KG1 (cell line): ENCODE results near the gene GTF2A1.
"Not testable (repeated sequence)": the region's sequence is repeated elsewhere in the genome, so short reads cannot be mapped to it uniquely, and the experiment has no call there.

Source experiments
- DNase-seq: peaks from one replicate; lab custom pipeline; 2025; lab: John Stamatoyannopoulos, UW

Gene GTF2A1

DNA sequence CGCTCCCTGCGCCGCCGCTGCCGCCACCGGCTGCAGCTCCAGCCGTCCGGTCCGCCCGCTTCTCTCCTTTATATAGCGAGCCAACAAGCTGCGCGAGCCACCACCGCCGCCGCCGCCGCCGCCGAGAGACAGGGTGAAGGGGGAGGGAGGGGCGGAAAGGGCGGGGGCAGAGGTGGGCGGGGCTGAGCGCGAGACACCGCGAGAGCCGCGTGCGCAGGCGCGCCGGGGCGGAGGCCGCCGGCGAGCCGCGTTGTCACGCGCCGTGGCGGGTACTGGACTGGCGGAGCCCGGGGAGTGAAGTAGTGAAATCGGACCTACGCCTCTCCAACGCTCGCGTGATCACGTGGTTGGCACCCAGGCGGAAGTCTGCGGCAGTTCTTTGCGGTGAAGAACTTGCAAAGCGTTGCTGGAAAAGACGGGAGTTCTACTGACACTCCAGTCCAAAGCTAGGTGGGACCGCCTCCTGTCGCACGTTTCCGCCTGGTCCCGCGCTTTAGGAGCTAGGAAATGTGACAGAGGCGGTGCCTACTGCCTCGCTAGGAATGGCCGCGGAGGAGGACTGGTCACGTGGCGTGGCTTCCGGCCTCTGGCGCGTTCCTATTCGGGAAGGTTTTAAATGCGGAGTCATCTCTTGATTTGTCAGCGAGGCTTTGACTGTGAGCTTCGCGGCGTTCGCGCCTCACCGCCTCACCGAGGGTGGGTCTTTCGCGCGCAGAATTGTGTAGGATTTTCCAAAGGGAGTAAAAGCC lies at the start of gene GTF2A1:
Gene GTF2A1, minus strand, starts transcription at position 130 of the 749 bp plus-strand sequence. CDS start 441 bp downstream, outside the sequence.
- peak; percentile 97 for DNase-seq

DNA sequence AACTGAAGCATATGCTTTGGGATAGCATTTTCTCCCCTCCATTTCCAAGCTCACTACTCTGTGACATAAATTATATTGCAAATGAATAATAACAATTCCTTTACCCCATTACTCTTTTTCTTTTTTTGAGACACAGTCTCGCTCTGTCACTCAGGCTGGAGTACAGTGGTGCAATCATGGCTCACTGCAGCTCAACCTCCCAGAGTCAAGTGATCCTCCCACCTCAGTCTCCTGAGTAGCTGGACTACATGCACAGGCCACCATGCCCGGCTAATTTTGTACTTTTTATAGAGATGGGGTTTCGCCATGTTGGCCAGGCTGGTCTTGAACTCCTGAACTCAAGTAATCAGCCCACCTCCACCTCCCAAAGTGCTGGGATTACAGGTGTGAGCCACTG lies 49.2 kb upstream of the GTF2A1 start:
- no peak for DNase-seq

DNA sequence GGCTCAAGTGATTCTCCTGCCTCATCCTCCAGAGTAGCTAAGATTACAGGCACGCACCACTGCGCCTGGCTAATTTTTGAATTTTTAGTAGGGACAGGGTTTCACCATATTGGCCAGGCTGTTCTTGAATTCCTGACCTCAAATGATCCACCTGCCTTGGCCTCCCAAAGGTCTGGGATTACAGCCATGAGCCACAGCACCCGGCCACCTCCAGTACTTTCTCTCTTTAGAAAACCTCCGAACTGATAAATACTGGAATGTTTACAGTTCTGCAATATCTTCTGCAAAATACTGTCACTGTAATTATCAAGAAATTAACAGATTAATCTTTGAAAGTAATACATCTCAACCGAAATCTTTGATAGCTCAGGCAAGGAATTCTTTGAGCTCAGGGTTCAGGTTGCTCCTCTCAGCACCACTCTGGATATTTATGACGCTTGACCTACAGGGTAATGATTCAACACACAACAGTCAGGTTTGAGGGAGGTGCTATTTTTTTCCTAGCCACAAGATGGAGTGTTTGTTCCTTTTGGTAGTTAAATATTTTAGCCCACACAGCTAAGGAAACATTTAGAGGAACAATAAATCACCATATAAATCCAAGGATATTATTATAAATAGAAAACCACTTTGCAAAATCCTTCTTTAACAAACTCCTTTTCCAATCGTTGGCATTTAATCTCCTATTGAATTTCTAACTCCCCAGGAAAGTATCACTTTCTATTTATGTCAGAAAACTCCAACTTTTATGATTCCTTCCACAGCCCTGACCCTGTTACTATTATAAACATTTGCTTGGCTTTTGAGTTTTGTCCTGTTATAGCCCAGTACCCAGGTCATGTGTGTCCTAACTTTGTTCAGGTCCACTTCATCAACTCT lies 48.6 kb upstream of the GTF2A1 start:
- DNase-seq = peak; percentile 33

DNA sequence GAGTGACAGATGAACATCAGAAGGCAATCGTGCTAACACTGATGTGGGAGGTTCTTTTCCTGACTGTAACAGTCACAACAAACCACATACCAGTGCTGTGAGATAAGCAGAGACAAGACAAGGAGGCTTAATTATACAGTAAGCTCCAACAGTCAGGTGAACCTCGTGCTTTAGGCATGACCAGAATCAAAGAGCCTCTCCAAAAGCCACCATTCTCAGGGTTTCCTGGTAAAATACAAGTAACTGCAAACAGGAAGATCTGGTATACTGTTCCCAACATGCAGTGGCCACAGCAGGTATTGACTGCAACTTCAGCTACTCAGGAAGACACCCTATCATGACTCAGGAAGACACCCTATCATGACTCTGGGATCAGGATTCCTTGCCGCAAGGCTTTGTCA lies 47.3 kb upstream of the GTF2A1 start:
- DNase-seq = no peak

DNA sequence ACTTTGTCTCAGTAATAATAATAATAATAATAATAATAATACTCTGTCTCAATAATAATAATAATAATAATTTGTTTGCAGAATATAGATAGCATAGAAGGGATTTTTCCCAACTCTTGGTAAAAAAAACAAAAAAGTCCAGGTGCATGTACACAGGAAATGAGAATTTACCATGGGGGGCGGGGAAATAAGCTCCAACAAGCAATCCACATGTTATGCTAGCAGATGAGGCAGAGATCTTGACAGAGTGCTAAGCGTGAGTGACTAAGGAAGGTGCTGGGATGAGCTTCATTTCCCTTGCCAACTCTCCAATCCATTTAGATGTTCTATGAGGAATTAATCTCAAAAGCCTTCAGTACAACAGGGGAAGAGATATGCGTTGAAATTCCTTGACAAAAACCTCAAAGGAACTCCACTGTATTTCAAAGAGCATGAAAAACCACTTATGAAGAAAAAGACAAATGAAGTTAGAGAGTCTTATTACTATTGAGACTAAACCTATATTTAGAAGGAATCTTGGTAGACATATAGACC lies 44.9 kb upstream of the GTF2A1 start:
- no peak for DNase-seq

DNA sequence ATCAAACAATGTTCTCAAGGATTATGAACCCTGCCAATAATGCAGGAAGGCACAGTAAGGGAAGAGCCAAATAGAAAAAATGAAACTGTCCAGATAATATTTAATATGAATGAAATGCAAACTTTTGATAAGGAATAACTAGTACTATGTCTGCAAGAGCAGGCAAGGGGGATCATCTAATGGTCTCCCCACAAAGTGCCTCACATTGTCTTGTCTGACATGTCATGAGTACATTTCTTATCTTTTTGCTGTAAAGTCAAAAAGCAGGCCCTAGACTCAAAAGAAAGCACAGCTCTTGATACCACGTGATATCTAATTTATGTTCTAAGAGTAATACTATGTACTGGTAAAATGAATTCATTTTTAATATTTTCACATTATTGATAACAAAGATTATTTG lies 43.9 kb upstream of the GTF2A1 start:
- no peak for DNase-seq

- DNase-seq = no peak
Observed at GRCh38 chr14:81263777-81264410, 43.1 kb upstream of the GTF2A1 start.

DNA sequence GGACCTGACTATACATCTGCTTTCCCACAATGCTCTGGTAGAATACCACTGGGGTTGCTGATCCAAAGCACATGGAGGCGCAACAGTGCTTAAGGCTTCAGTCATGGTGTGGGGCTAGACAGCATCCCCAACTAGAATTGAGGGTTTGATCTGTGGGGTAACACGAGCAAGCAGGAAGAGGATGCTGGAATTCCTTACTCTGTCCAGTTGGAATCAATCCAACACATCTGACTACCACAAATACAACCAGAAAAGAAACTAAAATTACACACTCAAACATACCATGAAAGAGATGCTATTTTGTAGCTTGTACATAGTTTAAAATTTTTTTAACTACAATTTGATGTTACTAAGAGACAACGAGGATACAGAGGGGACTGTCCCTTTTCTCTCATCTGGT lies 40.4 kb upstream of the GTF2A1 start:
- DNase-seq = no peak

DNA sequence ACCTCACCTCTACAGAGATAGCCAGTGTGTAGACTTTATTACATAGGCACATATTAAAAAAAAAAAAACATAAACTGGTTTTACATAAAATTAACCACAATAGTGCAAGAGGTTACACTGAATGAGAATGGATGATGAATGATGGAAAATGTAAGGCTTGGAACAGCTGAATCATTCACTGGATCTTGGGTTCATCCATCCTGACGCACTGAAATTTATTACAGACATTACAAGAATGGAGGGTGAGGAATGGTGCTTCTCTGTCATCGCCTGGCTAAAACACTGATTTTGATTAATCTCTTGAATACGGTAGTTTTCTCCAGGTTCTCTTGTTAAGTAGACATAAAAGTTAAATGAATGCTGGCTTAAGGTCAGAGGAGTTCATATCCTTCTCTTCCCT lies 40.0 kb upstream of the GTF2A1 start:
- no peak for DNase-seq

- DNase-seq = no peak
Observed at GRCh38 chr14:81256289-81256960, 35.7 kb upstream of the GTF2A1 start.

DNA sequence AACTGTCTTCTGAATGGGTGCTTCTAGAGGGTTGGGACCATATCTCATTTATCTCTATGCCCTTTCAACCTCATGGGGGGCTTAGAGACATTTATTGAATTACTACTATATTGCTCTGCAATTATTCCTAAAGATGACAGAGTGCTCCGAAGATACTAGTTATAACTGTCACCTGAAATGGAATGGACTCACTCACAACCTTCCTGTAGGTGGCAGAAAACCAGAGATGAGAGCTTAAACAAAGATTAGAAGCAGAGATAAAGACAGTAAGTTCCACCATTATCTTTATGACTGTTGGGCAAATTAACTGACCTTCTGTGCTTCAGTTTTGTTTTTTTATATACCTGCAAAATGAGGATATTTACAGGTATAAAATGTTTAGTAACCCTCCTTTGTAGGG lies 31.5 kb upstream of the GTF2A1 start:
- DNase-seq = no peak

DNA sequence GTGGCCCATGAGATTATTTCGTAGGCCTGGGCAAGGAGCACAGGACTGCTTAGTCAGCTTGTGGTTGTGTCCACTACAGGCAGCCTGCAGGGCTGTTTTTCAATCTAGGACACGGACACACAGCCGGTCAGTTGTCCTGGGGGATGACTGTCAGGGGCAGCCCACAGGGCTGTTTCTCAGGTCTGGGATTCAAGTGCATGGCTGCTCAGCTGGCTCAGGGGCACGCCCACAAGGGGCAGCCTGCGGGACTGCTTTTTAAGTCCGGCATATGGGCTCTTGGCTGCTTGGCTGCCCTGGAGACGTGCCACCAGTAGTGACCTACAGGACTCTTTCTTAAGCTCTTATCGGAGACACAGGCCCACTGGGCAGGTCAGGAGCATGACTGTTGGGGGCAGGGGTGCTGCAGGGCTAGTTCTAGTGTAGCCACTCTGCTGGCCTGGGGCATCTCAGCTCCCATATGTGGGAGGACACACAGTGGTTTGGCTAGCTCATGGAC lies 26.6 kb upstream of the GTF2A1 start:
- no peak for DNase-seq

DNA sequence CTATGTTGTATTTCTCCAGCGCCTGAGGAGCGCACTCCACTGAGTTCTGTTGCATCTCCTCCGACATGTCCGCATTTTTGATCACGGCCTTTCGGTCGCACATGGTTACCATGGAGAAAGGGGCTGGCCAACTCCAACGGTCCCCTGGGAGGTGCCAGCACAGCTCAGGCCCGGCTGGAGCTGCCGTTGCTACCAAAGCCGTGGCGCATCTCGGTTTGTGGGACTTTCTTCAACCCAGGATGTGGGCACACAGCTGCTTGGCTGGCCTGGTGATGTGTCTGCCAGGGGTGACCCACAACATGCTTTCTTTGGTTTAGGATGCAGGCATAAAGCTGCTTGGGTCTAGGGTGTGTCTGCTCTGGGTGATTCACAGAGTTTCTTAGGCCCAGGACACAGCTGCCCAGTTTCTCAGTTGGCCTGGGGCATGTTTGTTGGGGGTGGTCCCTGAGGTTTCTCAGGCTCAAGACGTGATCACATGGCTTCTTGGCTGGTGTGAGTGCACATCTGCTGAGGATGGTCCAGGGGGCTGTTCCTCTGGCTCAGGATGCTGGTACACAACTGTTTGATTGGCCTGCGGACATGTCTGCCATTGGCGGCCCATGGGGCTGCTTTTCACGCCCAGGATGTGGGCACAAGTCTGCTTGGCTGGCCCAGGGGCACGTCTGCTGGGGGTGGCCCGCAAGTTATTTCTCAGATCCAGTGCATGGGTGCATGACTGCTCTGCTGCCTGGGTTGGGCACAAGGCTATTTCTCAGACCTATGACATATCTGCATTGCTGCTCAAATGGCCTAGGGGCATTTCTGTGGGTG lies 25.9 kb upstream of the GTF2A1 start:
- no peak for DNase-seq

GRCh38 chr14:81245771-81246170 lies 25.0 kb upstream of the GTF2A1 start:
- DNase-seq = no peak

DNA sequence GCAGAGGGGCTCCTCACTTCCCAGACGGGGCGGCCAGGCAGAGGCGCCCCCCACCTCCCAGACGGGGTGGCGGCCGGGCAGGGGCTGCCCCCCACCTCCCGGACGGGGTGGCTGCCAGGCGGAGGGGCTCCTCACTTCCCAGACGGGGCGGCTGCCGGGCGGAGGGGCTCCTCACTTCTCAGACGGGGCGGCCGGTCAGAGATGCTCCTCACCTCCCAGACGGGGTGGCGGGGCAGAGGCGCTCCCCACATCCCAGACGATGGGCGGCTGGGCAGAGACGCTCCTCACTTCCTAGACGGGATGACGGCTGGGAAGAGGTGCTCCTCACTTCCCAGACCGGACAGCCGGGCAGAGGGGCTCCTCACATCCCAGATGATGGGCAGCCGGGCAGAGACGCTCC lies 23.7 kb upstream of the GTF2A1 start:
- DNase-seq = not testable (repeated sequence)

- no peak for DNase-seq
Observed at GRCh38 chr14:81243499-81243898, 22.7 kb upstream of the GTF2A1 start.

DNA sequence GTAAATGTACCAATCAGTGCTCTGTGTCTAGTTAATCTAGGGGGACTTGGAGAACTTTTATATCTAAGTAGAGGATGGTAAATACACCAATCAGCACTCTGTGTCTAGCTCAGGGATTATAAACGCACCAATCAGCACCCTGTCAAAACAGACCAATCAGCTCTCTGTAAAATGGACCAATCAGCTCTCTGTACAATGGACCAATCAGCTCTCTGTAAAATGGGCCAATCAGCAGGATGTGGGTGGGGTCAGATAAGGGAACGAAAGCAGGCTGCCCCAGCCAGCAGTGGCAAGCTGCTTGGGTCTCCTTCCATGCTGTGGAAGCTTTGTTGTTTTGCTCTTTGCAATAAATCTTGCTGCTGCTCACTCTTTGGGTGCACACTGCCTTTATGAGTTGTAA lies 16.1 kb upstream of the GTF2A1 start:
- not testable (repeated sequence) for DNase-seq

GRCh38 chr14:81236138-81236537 lies 15.4 kb upstream of the GTF2A1 start:
- DNase-seq = no peak

GRCh38 chr14:81235096-81235495 lies 14.3 kb upstream of the GTF2A1 start:
- DNase-seq = no peak

- DNase-seq = no peak
Observed at GRCh38 chr14:81234278-81234677, 13.5 kb upstream of the GTF2A1 start.

DNA sequence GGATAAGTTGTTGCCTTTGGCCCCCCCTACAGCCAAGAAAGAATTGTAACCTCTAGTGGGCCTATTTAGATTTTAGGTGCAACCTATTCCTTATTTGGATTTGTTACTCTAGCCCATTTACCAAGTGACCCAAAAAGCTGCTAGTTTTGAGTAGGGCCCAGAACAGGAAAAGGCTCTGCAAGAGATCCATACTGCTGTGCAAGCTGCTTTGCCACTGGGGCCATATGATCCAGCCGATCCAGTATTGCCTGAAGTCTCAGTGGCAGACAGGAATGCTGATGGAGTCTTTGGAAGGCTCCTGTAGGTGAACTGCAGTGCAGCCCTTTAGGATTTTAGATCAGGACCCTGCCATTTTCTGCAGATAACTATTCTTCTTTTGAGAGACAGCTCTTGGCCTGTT lies 12.9 kb upstream of the GTF2A1 start:
- no peak for DNase-seq
